Common myeloid progenitor, CD34-positive (primary cell): ENCODE measurements around the gene LYPLA2.

ENCODE experiments used
- CTCF ChIA-PET: fragments of 350-600 bp; sonication (Branson Sonifier 250); formaldehyde crosslinking; loops from one replicate; lab custom pipeline; 2021; ENCODE audit warnings: antibody characterized with exemption; lab: Charles Lee
- POLR2A ChIA-PET: fragments of 350-600 bp; sonication (Branson Sonifier 250); formaldehyde crosslinking; loops from one replicate; lab custom pipeline; 2021; ENCODE audit warnings: antibody characterized with exemption; lab: Charles Lee
- DNase-seq, 3 donors: peaks; one replicate each; pipeline versions ENCODE4 v3.0.0 to v3.0.0-alpha.2; 2013
- H3K27ac ChIP-seq, 2 experiments: 1 replicate in 1 of 2; 2 replicates in 1 of 2; pipeline ENCODE4 v1.7.0; 2013; ENCODE audit warnings: inconsistent platforms in 2 of 2, low read length in 2 of 2, mild to moderate bottlenecking in 2 of 2, low read depth in 1 of 2, moderate library complexity in 1 of 2; ENCODE audit not compliant: severe bottlenecking in 2 of 2, insufficient read depth in 1 of 2, poor library complexity in 1 of 2
- H3K27me3 ChIP-seq, 5 experiments: replicated peaks in 2 of 5; 1 replicate in 3 of 5; 2 replicates in 2 of 5; pipeline versions ENCODE4 v1.6.1 to v1.7.0; 2013; ENCODE audit warnings: low read length in 4 of 5, mild to moderate bottlenecking in 2 of 5, moderate library complexity in 2 of 5, inconsistent platforms in 1 of 5; ENCODE audit not compliant: insufficient read depth in 5 of 5, control insufficient read depth in 4 of 5
- H3K36me3 ChIP-seq, 4 experiments: 1 replicate in 2 of 4; 2 replicates in 2 of 4; pipeline versions ENCODE4 v1.6.1 to v1.7.0; 2013; ENCODE audit warnings: low read length in 3 of 4, control low read depth in 1 of 4, mild to moderate bottlenecking in 1 of 4; ENCODE audit not compliant: control insufficient read depth in 4 of 4, insufficient read depth in 4 of 4
- H3K4me1 ChIP-seq, 4 experiments: 1 replicate in 3 of 4; 2 replicates in 1 of 4; pipeline versions ENCODE4 v1.6.1 to v1.7.1; 2013; ENCODE audit warnings: low read length in 3 of 4, mild to moderate bottlenecking in 3 of 4, control low read depth in 1 of 4, inconsistent platforms in 1 of 4, moderate library complexity in 1 of 4; ENCODE audit not compliant: control insufficient read depth in 4 of 4, insufficient read depth in 4 of 4; ENCODE audit errors: control extremely low read depth in 1 of 4
- H3K4me3 ChIP-seq, 7 experiments: 1 replicate in 4 of 7; 2 replicates in 3 of 7; pipeline versions ENCODE4 v1.5.1 to v1.7.0; 2013; ENCODE audit warnings: mild to moderate bottlenecking in 7 of 7, low read length in 6 of 7, moderate library complexity in 6 of 7, inconsistent platforms in 2 of 7, low read depth in 2 of 7, control low read depth in 1 of 7; ENCODE audit not compliant: insufficient read depth in 4 of 7, control insufficient read depth in 1 of 7; ENCODE audit errors: extremely low read depth in 1 of 7
- H3K9me3 ChIP-seq, 5 experiments: 1 replicate in 4 of 5; 2 replicates in 1 of 5; pipeline versions ENCODE4 v1.6.1 to v1.7.1; 2013; ENCODE audit warnings: low read length in 4 of 5, mild to moderate bottlenecking in 2 of 5, inconsistent platforms in 1 of 5, low read depth in 1 of 5, moderate library complexity in 1 of 5; ENCODE audit not compliant: control insufficient read depth in 4 of 5, insufficient read depth in 2 of 5; ENCODE audit errors: control extremely low read depth in 1 of 5
- WGBS: methylation state at CpG from one replicate; pipeline ENCODE4 v1.1.5; 2013; ENCODE audit not compliant: insufficient coverage; 5-methylcytosine and 5-hydroxymethylcytosine counted together

Gene LYPLA2

GRCh38 chr1:23751050-23751814 lies 39.7 kb upstream of the LYPLA2 start:
- CTCF ChIA-PET = interaction anchor here (0.8 to 2.0 kb wide), 7 partner anchors 15 to 207 kb away, joined by 3 to 8 read pairs (median 4); partner anchors contain the start of gene PITHD1
- POLR2A ChIA-PET = no interaction called here
- whole genome bisulfite sequencing = 78% methylated on average over 8 of the region's 11 CpGs
- Histone ChIP-seq H3K4me1 (no peaks in the 10 kb centered on the region), H3K9me3 (no peaks in the 10 kb centered on the region), H3K27ac (no peak overlapping the region), H3K36me3 (peaks cover 22 to 82% (median 60%) of the 10 kb centered on the region in 4 experiments), H3K27me3 (no peaks in the 10 kb centered on the region), H3K4me3 (no peak overlapping the region)
- DNase-seq = peak; percentile 49 to 72 (median 65)

GRCh38 chr1:23751815-23752200 lies 39.1 kb upstream of the LYPLA2 start:
- no peak for DNase-seq
- CTCF ChIA-PET = interaction anchor here (0.8 to 2.0 kb wide), 9 partner anchors 14 to 207 kb away, joined by 3 to 8 read pairs (median 4); partner anchors contain the start of gene PITHD1

GRCh38 chr1:23752909-23753308 lies 38.0 kb upstream of the LYPLA2 start:
- Histone ChIP-seq H3K4me1 (no peaks in the 10 kb centered on the region), H3K27ac (no peak overlapping the region), H3K4me3 (no peak overlapping the region), H3K27me3 (no peaks in the 10 kb centered on the region), H3K36me3 (peaks cover 24 to 84% (median 71%) of the 10 kb centered on the region in 4 experiments), H3K9me3 (no peaks in the 10 kb centered on the region)
- DNase-seq = no peak
- ChIA-PET POLR2A (no interaction called here), CTCF (interaction anchor here (0.9 to 1.6 kb wide), 6 partner anchors 18 to 35 kb away, joined by 3 to 4 read pairs (median 3); partner anchors contain the start of gene PITHD1)
- WGBS = 100% methylated on average over 1 of the region's 1 CpG

More at GRCh38 chr1:23751815-23752200, 39.1 kb upstream of the LYPLA2 start:
- Histone ChIP-seq H3K27me3 (no peaks in the 10 kb centered on the region), H3K9me3 (no peaks in the 10 kb centered on the region), H3K4me1 (no peaks in the 10 kb centered on the region), H3K4me3 (no peak overlapping the region), H3K36me3 (peaks cover 26 to 84% (median 66%) of the 10 kb centered on the region in 4 experiments), H3K27ac (no peak overlapping the region)
- POLR2A ChIA-PET = interaction anchor here (0.6 kb wide), 1 partner anchor 26 kb away, joined by 3 read pairs; the partner anchor contains the start of gene PITHD1
- 91% methylated on average over 4 of the region's 4 CpGs for WGBS

GRCh38 chr1:23756676-23757075 lies 34.3 kb upstream of the LYPLA2 start:
- Histone ChIP-seq H3K4me3 (no peak overlapping the region), H3K36me3 (peaks cover 33 to 89% (median 77%) of the 10 kb centered on the region in 4 experiments), H3K27me3 (no peaks in the 10 kb centered on the region), H3K27ac (no peak overlapping the region), H3K4me1 (no peaks in the 10 kb centered on the region), H3K9me3 (no peaks in the 10 kb centered on the region)
- CTCF ChIA-PET = interaction anchor here (0.6 to 1.9 kb wide), 3 partner anchors 10 to 504 kb away, joined by 3 to 6 read pairs (median 3); no protein-coding TSS in a partner anchor
- WGBS = 100% methylated on average over 3 of the region's 3 CpGs
- POLR2A ChIA-PET = no interaction called here
- DNase-seq = no peak

- no peak overlapping the region for H3K4me3 ChIP-seq
- no peaks in the 10 kb centered on the region for H3K9me3 ChIP-seq
- CTCF ChIA-PET = interaction anchor here (0.6 to 1.3 kb wide), 3 partner anchors 11 to 40 kb away, joined by 3 to 4 read pairs (median 3); no protein-coding TSS in a partner anchor
- no peak for DNase-seq
- H3K4me1 ChIP-seq = no peaks in the 10 kb centered on the region
- H3K27me3 ChIP-seq = no peaks in the 10 kb centered on the region
- WGBS = 100% methylated on average over 1 of the region's 1 CpG
- peaks cover 33 to 88% (median 72%) of the 10 kb centered on the region in 4 experiments for H3K36me3 ChIP-seq
- H3K27ac ChIP-seq = no peak overlapping the region
- POLR2A ChIA-PET = no interaction called here
Measured at GRCh38 chr1:23757812-23758211, 33.1 kb upstream of the LYPLA2 start.

GRCh38 chr1:23759277-23759676 lies 31.7 kb upstream of the LYPLA2 start:
- Histone ChIP-seq H3K4me3 (no peak overlapping the region), H3K27ac (no peak overlapping the region), H3K27me3 (no peaks in the 10 kb centered on the region), H3K9me3 (no peaks in the 10 kb centered on the region), H3K4me1 (no peaks in the 10 kb centered on the region), H3K36me3 (peaks cover 20 to 87% (median 61%) of the 10 kb centered on the region in 4 experiments)
- ChIA-PET CTCF (no interaction called here), POLR2A (no interaction called here)
- 100% methylated on average over 1 of the region's 4 CpGs for WGBS
- no peak for DNase-seq
